Activated naive CD4-positive, alpha-beta T cell treated with anti-CD3 and anti-CD28 coated beads, Interleukin-2, amount 50 U/mL, for 24 hours (primary cell): ENCODE data around the gene ASB1.

Source experiments
- H3K27ac Mint-ChIP-seq: one replicate; pipeline ENCODE4 v1.8.0; 2021; ENCODE audit warnings: mild to moderate bottlenecking, mixed read lengths
- H3K27me3 Mint-ChIP-seq: one replicate; pipeline ENCODE4 v1.8.0; 2021; ENCODE audit warnings: mixed read lengths
- H3K36me3 Mint-ChIP-seq: one replicate; pipeline ENCODE4 v1.8.0; 2021; ENCODE audit warnings: mixed read lengths
- H3K4me1 Mint-ChIP-seq: one replicate; pipeline ENCODE4 v1.8.0; 2021; ENCODE audit warnings: mixed read lengths
- H3K4me3 Mint-ChIP-seq: one replicate; pipeline ENCODE4 v1.8.0; 2021; ENCODE audit warnings: mild to moderate bottlenecking, mixed read lengths
- H3K9me3 Mint-ChIP-seq: one replicate; pipeline ENCODE4 v1.8.0; 2021; ENCODE audit warnings: mixed read lengths

The ASB1 gene

DNA sequence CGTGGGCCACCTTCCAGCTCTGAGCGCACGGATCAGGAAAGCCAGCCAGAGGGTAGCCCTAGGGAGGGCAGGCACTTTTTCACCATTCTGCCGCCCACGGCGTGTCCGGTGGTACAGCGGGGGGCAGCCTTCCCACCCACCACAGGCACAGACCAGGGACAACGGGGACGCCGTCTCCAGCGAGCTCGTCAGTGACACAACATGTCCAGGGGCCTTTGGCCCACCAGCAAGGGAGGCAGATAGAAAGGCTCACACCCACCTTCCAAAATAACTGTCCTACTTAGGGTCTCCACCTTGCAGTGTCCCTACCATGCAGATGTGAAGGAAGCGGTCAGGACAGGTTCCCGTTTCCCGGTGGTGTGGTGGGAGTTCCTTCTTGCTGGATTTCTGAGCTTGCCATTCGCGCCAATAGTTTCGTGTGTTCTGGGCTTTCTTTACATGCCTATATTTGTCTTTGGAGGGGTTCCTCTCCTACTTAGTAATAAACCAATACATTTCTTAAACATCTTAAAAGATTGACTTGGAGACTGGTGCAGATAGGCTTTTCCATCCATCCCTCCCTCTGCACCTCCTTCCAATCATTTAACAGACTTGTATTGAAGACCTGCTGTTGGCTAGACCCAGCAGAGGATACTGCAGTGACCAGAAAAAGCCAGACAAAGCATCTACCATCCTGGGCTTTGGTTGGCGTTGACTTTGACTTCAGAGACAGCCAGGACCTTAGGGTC lies 872 bp downstream of the ASB1 start:
- Mint-ChIP-seq H3K36me3 (peaks cover 11% of the 10 kb centered on the region), H3K27me3 (no peaks in the 10 kb centered on the region), H3K4me1 (peaks cover 54% of the 10 kb centered on the region), H3K4me3 (peak overlapping the region; percentile 84), H3K27ac (peak overlapping the region; percentile 96), H3K9me3 (no peaks in the 10 kb centered on the region)

DNA sequence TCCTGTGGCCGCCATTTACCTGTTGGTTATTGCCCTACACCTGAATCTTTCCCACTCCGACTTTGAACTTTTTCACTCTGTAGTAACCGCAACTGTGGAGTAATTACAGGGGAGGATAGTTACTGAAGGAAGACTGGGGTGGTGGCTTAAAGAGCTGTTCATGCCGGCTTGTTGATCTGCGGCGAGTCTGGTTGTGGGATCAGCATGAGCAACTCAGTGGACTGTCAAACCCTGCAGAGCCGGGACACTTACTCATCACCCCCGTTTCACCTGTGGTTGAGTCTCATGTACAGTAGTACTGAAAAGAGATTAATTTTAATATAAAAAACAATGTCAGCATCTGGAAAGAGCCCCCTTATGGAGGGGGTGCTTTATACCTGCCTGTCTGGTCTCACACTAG lies 2.1 kb downstream of the ASB1 start:
- Mint-ChIP-seq H3K27ac (peak overlapping the region; percentile 55), H3K27me3 (no peaks in the 10 kb centered on the region), H3K9me3 (no peaks in the 10 kb centered on the region), H3K4me1 (peaks cover 60% of the 10 kb centered on the region), H3K36me3 (peaks cover 11% of the 10 kb centered on the region), H3K4me3 (peak overlapping the region; percentile 84)

DNA sequence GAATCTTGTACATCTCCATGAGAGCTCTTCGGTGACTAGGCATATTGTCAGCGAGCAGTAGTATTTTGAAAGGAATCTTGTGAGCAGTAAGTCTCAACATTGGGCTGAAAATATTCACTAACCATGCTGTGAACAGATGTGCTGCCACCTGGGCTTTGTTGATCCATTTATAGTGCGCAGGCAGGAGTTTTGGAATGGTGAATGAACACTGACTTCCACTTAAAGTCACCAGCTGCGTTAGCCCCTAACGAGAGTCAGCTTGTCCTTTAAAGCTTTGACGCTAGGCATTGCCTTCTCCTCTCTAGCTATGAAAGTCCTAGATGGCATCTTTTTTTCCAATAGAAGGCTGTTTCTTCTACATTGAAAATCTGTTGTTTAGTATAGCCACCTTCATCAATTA lies 4.1 kb downstream of the ASB1 start:
- Mint-ChIP-seq H3K36me3 (peaks cover 12% of the 10 kb centered on the region), H3K4me3 (peak overlapping the region; percentile 41), H3K9me3 (no peaks in the 10 kb centered on the region), H3K27me3 (no peaks in the 10 kb centered on the region), H3K4me1 (peaks cover 68% of the 10 kb centered on the region), H3K27ac (no peak overlapping the region)

- no peaks in the 10 kb centered on the region for H3K9me3 Mint-ChIP-seq
- H3K4me1 Mint-ChIP-seq: peaks cover 69% of the 10 kb centered on the region
- peaks cover 16% of the 10 kb centered on the region for H3K36me3 Mint-ChIP-seq
- no peaks in the 10 kb centered on the region for H3K27me3 Mint-ChIP-seq
- peak overlapping the region; percentile 30 for H3K4me3 Mint-ChIP-seq
- peak overlapping the region; percentile 66 for H3K27ac Mint-ChIP-seq
Measured at GRCh38 chr2:238431456-238431855, 4.7 kb downstream of the ASB1 start.

- Mint-ChIP-seq H3K27ac (peak overlapping the region; percentile 25), H3K36me3 (peaks cover 22% of the 10 kb centered on the region), H3K9me3 (no peaks in the 10 kb centered on the region), H3K4me1 (peaks cover 72% of the 10 kb centered on the region), H3K27me3 (no peaks in the 10 kb centered on the region), H3K4me3 (no peak overlapping the region)
Measured at GRCh38 chr2:238433300-238433915, 6.7 kb downstream of the ASB1 start.

DNA sequence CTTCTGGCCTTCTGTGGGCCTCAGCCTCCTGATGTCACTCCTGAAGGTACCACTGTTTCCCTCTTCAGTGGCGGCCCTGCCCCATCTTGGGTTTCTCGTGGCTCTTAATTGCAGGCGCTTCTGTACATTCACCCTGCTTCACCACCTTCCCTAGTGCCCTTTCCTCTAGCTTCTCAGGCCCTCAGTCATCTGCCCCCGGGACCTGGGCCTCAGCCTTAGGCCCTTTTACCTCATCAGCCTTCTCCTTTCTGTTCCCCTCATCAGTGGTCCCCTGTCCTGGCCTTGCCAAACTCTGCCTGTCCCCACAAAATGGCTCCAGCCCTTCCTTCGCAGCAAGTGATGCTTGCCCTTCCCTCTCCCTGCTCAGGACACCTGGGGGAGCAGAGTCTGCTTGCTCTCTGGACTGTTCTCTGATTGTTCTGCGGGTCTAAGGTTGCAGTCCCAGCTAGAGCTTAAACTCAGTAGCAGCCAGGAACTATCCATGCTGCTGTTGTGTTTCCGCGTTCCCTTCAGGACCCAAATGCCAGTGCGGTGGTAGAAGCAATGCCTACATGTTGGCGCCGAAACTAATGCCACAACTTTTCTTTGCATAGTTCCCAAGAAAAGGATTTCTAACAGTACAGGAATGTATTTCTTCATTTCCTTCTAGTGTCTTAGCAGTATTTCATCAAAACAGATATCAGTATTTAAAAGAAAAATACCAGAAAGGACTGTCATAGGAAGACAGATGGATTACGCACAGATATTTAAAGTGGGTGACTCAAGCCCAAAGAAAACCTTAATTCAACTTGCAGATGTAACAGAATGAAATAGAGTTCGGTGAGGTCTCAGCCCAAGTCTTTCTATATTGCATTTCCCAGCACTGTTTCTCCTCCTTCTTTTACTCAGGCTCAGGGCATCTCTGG lies 7.5 kb downstream of the ASB1 start:
- Mint-ChIP-seq H3K9me3 (no peaks in the 10 kb centered on the region), H3K36me3 (peaks cover 27% of the 10 kb centered on the region), H3K27me3 (no peaks in the 10 kb centered on the region), H3K4me3 (no peak overlapping the region), H3K27ac (peak overlapping the region; percentile 43), H3K4me1 (peaks cover 72% of the 10 kb centered on the region)

GRCh38 chr2:238434846-238435751 lies 8.4 kb downstream of the ASB1 start:
- Mint-ChIP-seq H3K36me3 (peaks cover 24% of the 10 kb centered on the region), H3K9me3 (no peaks in the 10 kb centered on the region), H3K4me3 (no peak overlapping the region), H3K27ac (peak overlapping the region; percentile 36), H3K4me1 (peaks cover 74% of the 10 kb centered on the region), H3K27me3 (no peaks in the 10 kb centered on the region)

- H3K36me3 Mint-ChIP-seq: peaks cover 23% of the 10 kb centered on the region
Measured at GRCh38 chr2:238435752-238436096, 9.0 kb downstream of the ASB1 start.

GRCh38 chr2:238438856-238439849 lies 12.4 kb downstream of the ASB1 start:
- H3K9me3 Mint-ChIP-seq: no peaks in the 10 kb centered on the region
- H3K27ac Mint-ChIP-seq: peak overlapping the region; percentile 63
- H3K4me3 Mint-ChIP-seq: peak overlapping the region; percentile 5
- H3K27me3 Mint-ChIP-seq: no peaks in the 10 kb centered on the region
- H3K36me3 Mint-ChIP-seq: peaks cover 27% of the 10 kb centered on the region
- H3K4me1 Mint-ChIP-seq: peaks cover 83% of the 10 kb centered on the region

More at GRCh38 chr2:238435752-238436096, 9.0 kb downstream of the ASB1 start:
- H3K27me3 Mint-ChIP-seq: no peaks in the 10 kb centered on the region
- H3K27ac Mint-ChIP-seq: no peak overlapping the region
- no peak overlapping the region for H3K4me3 Mint-ChIP-seq
- H3K4me1 Mint-ChIP-seq: peaks cover 74% of the 10 kb centered on the region
- no peaks in the 10 kb centered on the region for H3K9me3 Mint-ChIP-seq

- no peaks in the 10 kb centered on the region for H3K9me3 Mint-ChIP-seq
- peaks cover 76% of the 10 kb centered on the region for H3K4me1 Mint-ChIP-seq
- H3K36me3 Mint-ChIP-seq: peaks cover 30% of the 10 kb centered on the region
- no peaks in the 10 kb centered on the region for H3K27me3 Mint-ChIP-seq
- H3K4me3 Mint-ChIP-seq: peak overlapping the region; percentile 31
- peak overlapping the region; percentile 63 for H3K27ac Mint-ChIP-seq
Measured at GRCh38 chr2:238439917-238440316, 13.2 kb downstream of the ASB1 start.

GRCh38 chr2:238440331-238440730 lies 13.6 kb downstream of the ASB1 start:
- Mint-ChIP-seq H3K27ac (peak overlapping the region; percentile 68), H3K27me3 (no peaks in the 10 kb centered on the region), H3K36me3 (peaks cover 30% of the 10 kb centered on the region), H3K4me3 (no peak overlapping the region), H3K4me1 (peaks cover 76% of the 10 kb centered on the region), H3K9me3 (no peaks in the 10 kb centered on the region)

DNA sequence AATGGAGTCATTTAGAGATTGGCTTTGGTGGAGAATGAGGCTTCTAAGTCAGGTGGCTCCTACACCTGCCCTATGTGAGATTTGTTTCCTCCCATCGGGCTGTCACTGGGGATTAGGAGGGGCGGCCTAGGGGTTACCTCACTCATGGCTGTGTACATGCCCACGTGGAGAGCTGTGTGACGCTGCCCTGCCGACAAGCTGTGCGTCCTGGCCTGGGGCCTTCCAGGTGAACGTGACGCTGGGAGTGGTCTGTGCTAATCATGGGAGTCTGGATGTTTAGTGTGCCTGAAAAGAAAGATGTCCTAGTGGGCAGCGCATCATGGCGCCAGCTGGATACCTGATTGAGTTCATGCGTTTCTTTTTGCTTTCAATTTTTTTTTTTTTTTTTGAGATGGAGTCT lies 14.0 kb downstream of the ASB1 start:
- Mint-ChIP-seq H3K9me3 (no peaks in the 10 kb centered on the region), H3K4me1 (peaks cover 73% of the 10 kb centered on the region), H3K36me3 (peaks cover 30% of the 10 kb centered on the region), H3K27me3 (no peaks in the 10 kb centered on the region), H3K27ac (peak overlapping the region; percentile 68), H3K4me3 (no peak overlapping the region)

DNA sequence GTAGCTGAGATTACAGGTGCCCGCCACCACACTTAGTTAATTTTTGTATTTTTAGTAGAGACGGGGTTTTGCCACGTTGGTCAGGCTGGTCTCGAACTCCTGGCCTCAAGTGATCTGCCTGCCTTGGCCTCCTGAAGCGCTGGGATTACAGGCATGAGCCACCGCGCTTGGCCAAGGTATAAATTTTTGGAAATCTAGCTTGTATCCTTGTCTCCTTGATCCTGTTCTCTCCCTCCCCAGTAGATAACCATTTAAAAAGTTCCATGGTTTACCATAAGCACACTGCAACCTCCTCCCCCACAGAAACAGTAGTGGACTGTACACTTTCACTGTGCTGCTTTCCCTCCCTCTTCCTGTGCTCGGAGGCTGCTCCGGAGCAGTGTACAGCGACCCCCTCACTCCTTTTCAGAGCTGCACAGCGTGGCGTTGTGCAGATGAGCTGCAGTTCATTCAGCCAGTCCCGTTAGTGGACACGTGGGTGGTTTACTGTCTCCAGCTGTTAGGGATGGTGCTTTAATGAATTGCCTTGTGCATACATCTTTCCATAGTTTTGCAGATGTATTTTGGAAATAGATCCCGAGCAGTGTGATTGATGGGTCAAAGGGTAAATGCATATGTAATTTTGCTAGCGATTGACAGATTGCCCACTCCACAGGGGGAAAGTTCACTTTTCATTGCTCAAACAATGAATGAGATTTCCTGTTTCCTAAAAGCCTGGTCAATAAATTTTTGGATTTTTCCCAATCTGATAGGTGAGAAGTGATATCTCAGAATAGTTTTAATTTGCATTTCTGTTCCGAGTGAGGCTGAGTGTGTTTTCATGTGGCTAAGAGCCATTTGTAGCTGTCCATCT lies 14.8 kb downstream of the ASB1 start:
- Mint-ChIP-seq H3K9me3 (no peaks in the 10 kb centered on the region), H3K36me3 (peaks cover 28% of the 10 kb centered on the region), H3K4me3 (no peak overlapping the region), H3K27me3 (no peaks in the 10 kb centered on the region), H3K27ac (no peak overlapping the region), H3K4me1 (peaks cover 67% of the 10 kb centered on the region)
